HepG2 (cell line): Measurements from ENCODE around the gene SH3PXD2A. TPM values are rescaled to one million over a fixed set of nuclear protein-coding genes. Genes with fewer than 3 reads are reported as not detected.

Experiments
- ATAC-seq: fragments of 200-7000 bp; cut with Tn5 transposase; 3 replicates; pipeline ENCODE4 v1.9.1; 2020; ENCODE audit warnings: mild to moderate bottlenecking, moderate library complexity
- BruUV-seq: library from RNA; stranded (reverse); fragments of 400-500 nt; replicated peaks from 2 replicates; lab custom pipeline; 2021; lab: Mats Ljungman, UMichigan
- CTCF ChIA-PET: fragments of 300-600 bp; formaldehyde crosslinking; extraction: SDS; loops from one replicate; lab custom pipeline; 2021; ENCODE audit warnings: low total read pairs, inconsistent platforms, low intra/inter-chr PET ratio; lab: Yijun Ruan, JAX
- POLR2A ChIA-PET: fragments of 350-600 bp; sonication (Branson Sonifier 250); formaldehyde crosslinking; loops from one replicate; lab custom pipeline; 2020; ENCODE audit warnings: antibody characterized with exemption, inconsistent platforms; lab: Yijun Ruan, JAX
- DNase-seq: peaks from one replicate; pipeline ENCODE4 v3.0.0-alpha.2; 2015; ENCODE audit warnings: low spot score
- FAIRE-seq: peaks from 3 replicates; lab custom pipeline; 2011; peaks lifted over from hg19 to GRCh38; lab: Jason Lieb, UNC
- H2AFZ ChIP-seq: one replicate; pipeline ENCODE4 v1.6.1; 2011; ENCODE audit warnings: low read length, inconsistent platforms
- H3K27ac ChIP-seq: fragments of 300-600 bp; 3 replicates; pipeline ENCODE4 v1.8.0; 2011; ENCODE audit warnings: mixed run types, mild to moderate bottlenecking, mixed read lengths, low read length, inconsistent platforms; ENCODE audit not compliant: insufficient read depth; ENCODE audit errors: extremely low read length
- H3K27me3 ChIP-seq, 2 experiments: fragments of 200-600 bp in 1 of 2; 2 replicates in 1 of 2; 3 replicates in 1 of 2; pipeline versions ENCODE4 v1.6.0 to v1.8.0; 2011; ENCODE audit warnings: low read length in 2 of 2, mild to moderate bottlenecking in 2 of 2, moderate library complexity in 2 of 2, inconsistent platforms in 1 of 2; ENCODE audit not compliant: insufficient read depth in 2 of 2, control insufficient read depth in 1 of 2
- H3K36me3 ChIP-seq, 2 experiments: fragments of 200-600 bp in 1 of 2; replicated peaks in 1 of 2; 2 replicates in 1 of 2; 3 replicates in 1 of 2; pipeline versions ENCODE4 v1.5.1 to v1.8.0; 2011; ENCODE audit warnings: low read length in 2 of 2, inconsistent platforms in 1 of 2; ENCODE audit not compliant: insufficient read depth in 2 of 2, control insufficient read depth in 1 of 2
- H3K4me1 ChIP-seq: 2 replicates; pipeline ENCODE4 v1.5.1; 2012; ENCODE audit warnings: low read length, inconsistent platforms; ENCODE audit not compliant: insufficient read depth
- H3K4me2 ChIP-seq: 2 replicates; pipeline ENCODE4 v1.6.0; 2011; ENCODE audit warnings: low read depth, low read length, inconsistent platforms
- H3K4me3 ChIP-seq, 3 experiments: fragments of 200-600 bp in 1 of 3; sonication (generic), shearing (Covaris generic) in 1 of 3; replicated peaks in 1 of 3; 2 replicates each; pipeline ENCODE4 v1.5.1; 2011 to 2016; ENCODE audit warnings: low read length in 3 of 3, inconsistent platforms in 2 of 3, low read depth in 2 of 3, mild to moderate bottlenecking in 2 of 3, control low read depth in 1 of 3, mixed read lengths in 1 of 3; ENCODE audit not compliant: insufficient read depth in 1 of 3
- H3K79me2 ChIP-seq: one replicate; pipeline ENCODE4 v1.6.1; 2011; ENCODE audit warnings: low read length, inconsistent platforms; ENCODE audit not compliant: insufficient read depth
- H3K9ac ChIP-seq: 2 replicates; pipeline ENCODE4 v1.6.0; 2011; ENCODE audit warnings: mild to moderate bottlenecking, low read depth, low read length, inconsistent platforms; ENCODE audit not compliant: insufficient read depth
- H3K9me3 ChIP-seq: 2 replicates; pipeline ENCODE4 v1.5.1; 2012; ENCODE audit warnings: mild to moderate bottlenecking, low read length
- H4K20me1 ChIP-seq: 2 replicates; pipeline ENCODE4 v1.6.0; 2011; ENCODE audit warnings: inconsistent platforms, mild to moderate bottlenecking, low read length, moderate library complexity; ENCODE audit not compliant: insufficient read depth
- AGO2 ChIP-seq: fragments of 200-400 bp; formaldehyde crosslinking; optimal IDR thresholded peaks from 2 replicates; pipeline ENCODE3; 2017; ENCODE audit warnings: mild to moderate bottlenecking, low read depth, low read length, moderate library complexity
- CEBPG ChIP-seq: IDR thresholded peaks from 2 replicates; pipeline ENCODE4 v1.6.1; 2016
- REXO4 ChIP-seq: sonication (generic); formaldehyde crosslinking; IDR thresholded peaks from 2 replicates; pipeline ENCODE4 v1.8.0; 2022; ENCODE audit warnings: missing genetic modification reagents, mild to moderate bottlenecking, borderline replicate concordance
- SALL1 ChIP-seq: sonication (generic); formaldehyde crosslinking; IDR thresholded peaks from 2 replicates; pipeline ENCODE4 v1.8.0; 2022; ENCODE audit warnings: mild to moderate bottlenecking, missing genetic modification reagents
- SP140L ChIP-seq: sonication (generic); formaldehyde crosslinking; IDR thresholded peaks from 2 replicates; pipeline ENCODE4 v1.4.0; 2020; ENCODE audit warnings: missing genetic modification reagents, borderline replicate concordance
- SRSF1 ChIP-seq: fragments of 200-400 bp; formaldehyde crosslinking; optimal IDR thresholded peaks from 2 replicates; pipeline ENCODE3; 2017; ENCODE audit warnings: mild to moderate bottlenecking, low read depth, low read length, moderate library complexity
- XBP1 ChIP-seq: sonication (generic); formaldehyde crosslinking; IDR thresholded peaks from 2 replicates; pipeline ENCODE4 v1.5.0; 2020; ENCODE audit warnings: missing genetic modification reagents
- ZFAT ChIP-seq: sonication (generic); formaldehyde crosslinking; conservative IDR thresholded peaks from 2 replicates; pipeline ENCODE4 v1.8.1; 2023; ENCODE audit warnings: missing genetic modification reagents, inconsistent platforms
- ZNF317 ChIP-seq: sonication (generic); formaldehyde crosslinking; IDR thresholded peaks from 2 replicates; pipeline ENCODE4 v1.5.0; 2020; ENCODE audit warnings: mild to moderate bottlenecking, missing genetic modification reagents
- ZNF354B ChIP-seq: sonication (generic); formaldehyde crosslinking; IDR thresholded peaks from 2 replicates; pipeline ENCODE4 v1.8.0; 2022; ENCODE audit warnings: mild to moderate bottlenecking, missing genetic modification reagents
- ZNF652 ChIP-seq: IDR thresholded peaks from 2 replicates; pipeline ENCODE4 v1.6.1; 2016; ENCODE audit warnings: low read depth, borderline replicate concordance
- WGBS: methylation state at CpG from one replicate; pipeline ENCODE4 v1.1.6; 2017; ENCODE audit warnings: low lambda C conversion rate; 5-methylcytosine and 5-hydroxymethylcytosine counted together
- in situ Hi-C: cut with HindIII; loops from 2 replicates; pipeline ENCODE4 v1.10.0; 2017; ENCODE audit warnings: low pct_unique_long_range_greater_than_20kb; ENCODE audit not compliant: extremely low pct_ligation_motif_present
- intact Hi-C: fragments of 100-400 bp; cut with micrococcal nuclease; formaldehyde crosslinking; loops from one replicate; pipeline ENCODE4 v1.10.0; 2022; ENCODE audit not compliant: unreplicated experiment
- polyA plus RNA-seq, 8 experiments: library from polyadenylated mRNA; depleted of rRNA in 3 of 8; stranded (reverse) in 7 of 8; unstranded in 1 of 8; fragments of >200 nt; fragmentation: Illumina TruSeq in 4 of 8; extraction: Trizol in 4 of 8; gene quantifications; 2 replicates each; pipeline versions ENCODE4 v1.2.1 to v1.2.3, GENCODE V29; 2011 to 2016; ENCODE audit warnings: low read depth in 4 of 8, missing spikeins in 1 of 8, mixed read lengths in 1 of 8; ENCODE audit not compliant: insufficient read depth in 1 of 8
- total RNA-seq, 5 experiments: library from RNA; depleted of rRNA; stranded (reverse); fragments of >200 nt; fragmentation: Illumina TruSeq; extraction: Trizol; gene quantifications; 2 replicates each; pipeline ENCODE4 v1.2.3, GENCODE V29; 2016; ENCODE audit warnings: low read depth in 1 of 5
- TF ChIP-seq, protein P1 (sequence below): IDR thresholded peaks from 2 replicates; pipeline ENCODE4 v1.6.1; 2016; ENCODE audit warnings: missing compliant biosample characterization, missing genetic modification reagents, borderline replicate concordance

The SH3PXD2A gene
- total and polyA plus RNA-seq, 2 of the 13 experiments (the other 11 are each of a cell fraction or from before 2014, with no cell fraction given) = 11.1 to 11.3 TPM

DNA sequence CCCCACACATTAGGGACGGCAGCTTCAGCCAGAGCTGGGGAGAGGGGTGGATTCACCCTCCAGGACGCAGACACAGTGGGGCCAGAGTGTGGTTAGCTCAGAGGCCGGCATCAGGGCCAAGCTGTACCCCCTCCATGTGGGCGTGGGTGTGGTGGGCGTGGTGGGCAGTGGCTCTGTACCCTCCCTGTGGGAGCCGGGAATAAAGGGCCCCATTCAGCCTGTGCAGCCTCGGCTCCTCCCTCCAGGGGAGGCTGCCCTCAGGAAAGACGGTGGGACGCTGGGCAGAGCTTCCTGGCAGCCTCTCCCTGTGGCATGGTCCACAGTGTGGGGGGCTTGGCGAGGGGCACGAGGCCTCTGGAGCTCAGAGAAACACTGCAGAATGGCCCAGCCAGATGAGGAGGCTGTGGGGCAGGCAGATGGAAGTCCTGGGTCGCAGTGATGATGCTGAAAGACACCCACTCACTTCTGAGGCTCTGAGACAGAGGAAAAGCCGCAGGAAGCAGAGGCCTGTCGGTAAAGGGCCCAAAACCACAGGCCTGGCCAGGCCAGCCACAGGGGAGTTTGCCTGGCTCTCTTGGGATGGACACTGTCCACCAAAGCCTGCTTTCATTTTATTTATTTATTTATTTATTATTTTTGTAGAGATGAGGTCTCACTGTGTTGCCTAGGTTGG lies 108.0 kb downstream of the SH3PXD2A start:
- no peak for FAIRE-seq
- H3K27ac ChIP-seq = no peak overlapping the region

DNA sequence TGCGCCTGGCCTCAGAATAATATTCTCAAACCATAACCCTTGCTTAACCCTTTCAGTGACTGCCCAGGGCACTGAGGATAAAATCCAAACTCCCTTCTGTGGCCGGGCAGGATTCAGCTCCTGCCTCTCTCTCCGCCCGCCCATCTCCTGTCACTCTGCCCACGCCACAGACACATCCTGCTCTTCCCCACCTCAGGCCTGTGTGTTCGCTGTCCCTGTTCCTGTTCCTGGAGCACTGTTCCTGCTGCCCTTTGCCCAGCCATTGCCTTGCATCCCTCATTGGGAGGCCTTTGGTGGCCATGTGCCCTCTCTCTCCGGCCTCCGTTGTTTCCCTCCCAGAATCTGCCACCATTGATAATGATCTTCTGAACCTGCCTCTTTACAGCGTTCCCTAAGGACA lies 108.8 kb downstream of the SH3PXD2A start:
- H3K36me3 ChIP-seq = peaks cover 14 to 35% of the 10 kb centered on the region in 2 experiments; a peak in 3 of 5 replicates
- 96% methylated on average over 9 of the region's 9 CpGs for WGBS
- no peaks in the 10 kb centered on the region for H3K79me2 ChIP-seq
- FAIRE-seq = no peak
- DNase-seq = no peak
- H3K27me3 ChIP-seq = no peaks in the 10 kb centered on the region
- ChIA-PET CTCF (no interaction called here), POLR2A (no interaction called here)
- no peak for TF ChIP-seq CEBPG
- TF ChIP-seq XBP1 (CRISPR knock-in tag) = no peak
- peak; percentile 51; the same call in 1 of the 2 replicates for TF ChIP-seq ZNF652 (CRISPR knock-in tag)
- TF ChIP-seq, protein P1, sequence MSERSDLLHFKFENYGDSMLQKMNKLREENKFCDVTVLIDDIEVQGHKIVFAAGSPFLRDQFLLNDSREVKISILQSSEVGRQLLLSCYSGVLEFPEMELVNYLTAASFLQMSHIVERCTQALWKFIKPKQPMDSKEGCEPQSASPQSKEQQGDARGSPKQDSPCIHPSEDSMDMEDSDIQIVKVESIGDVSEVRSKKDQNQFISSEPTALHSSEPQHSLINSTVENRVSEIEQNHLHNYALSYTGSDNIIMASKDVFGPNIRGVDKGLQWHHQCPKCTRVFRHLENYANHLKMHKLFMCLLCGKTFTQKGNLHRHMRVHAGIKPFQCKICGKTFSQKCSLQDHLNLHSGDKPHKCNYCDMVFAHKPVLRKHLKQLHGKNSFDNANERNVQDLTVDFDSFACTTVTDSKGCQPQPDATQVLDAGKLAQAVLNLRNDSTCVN (CRISPR knock-in tag) = no peak
- no peak for TF ChIP-seq SRSF1
- no peak for TF ChIP-seq ZNF354B
- H2AFZ ChIP-seq = no peak overlapping the region
- peaks cover 4% of the 10 kb centered on the region; the same call in 1 of the 2 replicates for H4K20me1 ChIP-seq
- H3K4me2 ChIP-seq = no peak overlapping the region
- no TSS peak for BruUV-seq
- in situ Hi-C loops = no loop called here
- no peaks in the 10 kb centered on the region for H3K9me3 ChIP-seq
- no peak for ATAC-seq
- no peak overlapping the region for H3K4me3 ChIP-seq
- H3K4me1 ChIP-seq = peaks cover 2% of the 10 kb centered on the region; the same call in 1 of the 2 replicates
- no peak overlapping the region for H3K27ac ChIP-seq
- intact Hi-C loops = no loop called here
- H3K9ac ChIP-seq = no peak overlapping the region

More for the DNA sequence above, 108.0 kb downstream of the SH3PXD2A start:
- ATAC-seq = no peak
- intact Hi-C loops = no loop called here
- Histone ChIP-seq H3K79me2 (no peaks in the 10 kb centered on the region), H3K36me3 (peaks cover 14 to 31% of the 10 kb centered on the region in 2 experiments; a peak in 3 of 5 replicates), H3K27me3 (no peaks in the 10 kb centered on the region), H3K4me1 (peaks cover 9% of the 10 kb centered on the region)
- TF ChIP-seq SALL1 (0 out of 2 replicates have a peak, but pooled peaks have one; percentile 12), ZFAT (CRISPR knock-in tag) (no peak), REXO4 (no peak), ZNF317 (no peak), AGO2 (peak; percentile 76), SP140L (CRISPR knock-in tag) (no peak)
- TF ChIP-seq, all 625 proteins: peak for 2
- no peak overlapping the region for H3K9ac ChIP-seq
- POLR2A ChIA-PET = no interaction called here
- no TSS peak for BruUV-seq
- H2AFZ ChIP-seq = no peak overlapping the region
- H3K4me2 ChIP-seq = no peak overlapping the region
- CTCF ChIA-PET = no interaction called here
- 96% methylated on average over 10 of the region's 14 CpGs for WGBS
- no peaks in the 10 kb centered on the region for H3K9me3 ChIP-seq
- in situ Hi-C loops = no loop called here
- peaks cover 4% of the 10 kb centered on the region; the same call in 1 of the 2 replicates for H4K20me1 ChIP-seq
- H3K4me3 ChIP-seq = no peak overlapping the region
- no peak for DNase-seq
